OCI-LY7 (cell line): Measurements from ENCODE around the gene PANK3.

Source experiments
- EZH2phosphoT487 ChIP-seq: fragments of 200-600 bp; sonication (generic); IDR thresholded peaks from 2 replicates; pipeline ENCODE4 v1.6.1; 2018; ENCODE audit warnings: low read depth, borderline replicate concordance, mild to moderate bottlenecking, mixed run types, antibody characterized with exemption, low read length, moderate library complexity, mixed read lengths
- TF ChIP-seq, protein P1 (sequence below): fragments of 200-600 bp; sonication (generic); conservative IDR thresholded peaks from 2 replicates; pipeline ENCODE4 v1.5.1; 2014; ENCODE audit warnings: mild to moderate bottlenecking, antibody characterized with exemption, low read length, moderate library complexity, mixed read lengths

DNA sequence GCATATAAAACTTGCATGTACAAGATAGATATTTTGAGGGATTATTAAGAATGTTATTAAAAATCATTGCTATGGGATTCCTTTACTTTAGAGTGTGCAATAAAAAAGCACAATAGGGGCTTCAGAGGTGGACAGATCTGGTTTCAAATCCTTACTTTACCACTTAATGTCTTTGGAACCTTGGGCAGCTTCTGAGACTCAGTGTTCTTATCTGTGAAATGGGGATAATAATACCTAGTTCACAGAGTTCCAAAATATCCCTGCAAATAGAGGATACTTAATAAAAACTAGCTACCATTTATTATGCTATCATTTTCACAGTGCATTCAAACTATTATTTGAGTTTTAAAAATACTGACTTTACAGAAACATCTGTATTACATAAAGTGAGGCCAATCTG is 23.3 kb upstream of the PANK3 start:
- TF ChIP-seq, protein P1, sequence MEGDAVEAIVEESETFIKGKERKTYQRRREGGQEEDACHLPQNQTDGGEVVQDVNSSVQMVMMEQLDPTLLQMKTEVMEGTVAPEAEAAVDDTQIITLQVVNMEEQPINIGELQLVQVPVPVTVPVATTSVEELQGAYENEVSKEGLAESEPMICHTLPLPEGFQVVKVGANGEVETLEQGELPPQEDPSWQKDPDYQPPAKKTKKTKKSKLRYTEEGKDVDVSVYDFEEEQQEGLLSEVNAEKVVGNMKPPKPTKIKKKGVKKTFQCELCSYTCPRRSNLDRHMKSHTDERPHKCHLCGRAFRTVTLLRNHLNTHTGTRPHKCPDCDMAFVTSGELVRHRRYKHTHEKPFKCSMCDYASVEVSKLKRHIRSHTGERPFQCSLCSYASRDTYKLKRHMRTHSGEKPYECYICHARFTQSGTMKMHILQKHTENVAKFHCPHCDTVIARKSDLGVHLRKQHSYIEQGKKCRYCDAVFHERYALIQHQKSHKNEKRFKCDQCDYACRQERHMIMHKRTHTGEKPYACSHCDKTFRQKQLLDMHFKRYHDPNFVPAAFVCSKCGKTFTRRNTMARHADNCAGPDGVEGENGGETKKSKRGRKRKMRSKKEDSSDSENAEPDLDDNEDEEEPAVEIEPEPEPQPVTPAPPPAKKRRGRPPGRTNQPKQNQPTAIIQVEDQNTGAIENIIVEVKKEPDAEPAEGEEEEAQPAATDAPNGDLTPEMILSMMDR, result no peak
- no peak for TF ChIP-seq EZH2phosphoT487
